ENCODE data around the gene CCNL1.

The CCNL1 gene

DNA sequence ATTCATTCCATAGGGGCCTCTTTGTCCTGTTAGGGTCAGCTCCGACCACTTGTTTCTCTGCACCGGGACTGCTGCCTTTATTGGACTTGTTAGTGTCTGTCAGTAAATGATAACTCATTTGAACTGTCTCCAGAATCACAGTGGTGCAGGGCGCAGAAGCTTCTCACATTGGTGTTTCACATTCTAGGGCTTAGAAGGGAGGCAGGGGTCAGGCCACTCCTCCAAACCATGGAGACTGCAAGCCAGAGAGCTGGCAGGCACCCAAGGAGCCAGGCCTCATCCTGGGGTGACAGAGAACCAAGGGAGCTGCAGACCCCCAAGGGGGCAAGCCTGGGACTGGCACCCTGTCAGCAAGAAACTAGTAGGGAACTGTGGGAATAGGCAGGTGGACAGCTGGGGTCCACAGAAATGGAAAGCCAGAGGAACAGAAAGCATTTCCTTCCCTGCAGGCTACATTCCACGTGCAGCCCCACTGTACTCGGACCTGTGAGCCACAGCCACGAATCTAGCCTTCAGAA lies 49.1 kb downstream of the CCNL1 start:
- Histone ChIP-seq H3K27ac (replicated peaks) (no peak overlapping the region), H3K4me3 (replicated peaks; ENCODE audit: insufficient read depth, low read length) (no peak overlapping the region), H3K27me3 (ENCODE audit: insufficient read depth, poor library complexity, severe bottlenecking) (no peaks in the 10 kb centered on the region)
- DNase-seq (ENCODE audit: low read depth in 1 of 2, low spot score in 1 of 2) = no peak
- TF ChIP-seq SPI1 (IDR thresholded peaks at IDR 0.05; ENCODE audit: borderline replicate concordance, low read depth) (no peak), POLR2AphosphoS5 (IDR thresholded peaks at IDR 0.05; ENCODE audit: low read depth) (no peak), GABPA (IDR thresholded peaks at IDR 0.05; ENCODE audit: low read depth) (no peak)
- TF ChIP-seq, protein P1, sequence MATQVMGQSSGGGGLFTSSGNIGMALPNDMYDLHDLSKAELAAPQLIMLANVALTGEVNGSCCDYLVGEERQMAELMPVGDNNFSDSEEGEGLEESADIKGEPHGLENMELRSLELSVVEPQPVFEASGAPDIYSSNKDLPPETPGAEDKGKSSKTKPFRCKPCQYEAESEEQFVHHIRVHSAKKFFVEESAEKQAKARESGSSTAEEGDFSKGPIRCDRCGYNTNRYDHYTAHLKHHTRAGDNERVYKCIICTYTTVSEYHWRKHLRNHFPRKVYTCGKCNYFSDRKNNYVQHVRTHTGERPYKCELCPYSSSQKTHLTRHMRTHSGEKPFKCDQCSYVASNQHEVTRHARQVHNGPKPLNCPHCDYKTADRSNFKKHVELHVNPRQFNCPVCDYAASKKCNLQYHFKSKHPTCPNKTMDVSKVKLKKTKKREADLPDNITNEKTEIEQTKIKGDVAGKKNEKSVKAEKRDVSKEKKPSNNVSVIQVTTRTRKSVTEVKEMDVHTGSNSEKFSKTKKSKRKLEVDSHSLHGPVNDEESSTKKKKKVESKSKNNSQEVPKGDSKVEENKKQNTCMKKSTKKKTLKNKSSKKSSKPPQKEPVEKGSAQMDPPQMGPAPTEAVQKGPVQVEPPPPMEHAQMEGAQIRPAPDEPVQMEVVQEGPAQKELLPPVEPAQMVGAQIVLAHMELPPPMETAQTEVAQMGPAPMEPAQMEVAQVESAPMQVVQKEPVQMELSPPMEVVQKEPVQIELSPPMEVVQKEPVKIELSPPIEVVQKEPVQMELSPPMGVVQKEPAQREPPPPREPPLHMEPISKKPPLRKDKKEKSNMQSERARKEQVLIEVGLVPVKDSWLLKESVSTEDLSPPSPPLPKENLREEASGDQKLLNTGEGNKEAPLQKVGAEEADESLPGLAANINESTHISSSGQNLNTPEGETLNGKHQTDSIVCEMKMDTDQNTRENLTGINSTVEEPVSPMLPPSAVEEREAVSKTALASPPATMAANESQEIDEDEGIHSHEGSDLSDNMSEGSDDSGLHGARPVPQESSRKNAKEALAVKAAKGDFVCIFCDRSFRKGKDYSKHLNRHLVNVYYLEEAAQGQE (IDR thresholded peaks at IDR 0.05; ENCODE audit: insufficient replicate concordance, low read depth) = no peak
- TF ChIP-seq, protein P2, sequence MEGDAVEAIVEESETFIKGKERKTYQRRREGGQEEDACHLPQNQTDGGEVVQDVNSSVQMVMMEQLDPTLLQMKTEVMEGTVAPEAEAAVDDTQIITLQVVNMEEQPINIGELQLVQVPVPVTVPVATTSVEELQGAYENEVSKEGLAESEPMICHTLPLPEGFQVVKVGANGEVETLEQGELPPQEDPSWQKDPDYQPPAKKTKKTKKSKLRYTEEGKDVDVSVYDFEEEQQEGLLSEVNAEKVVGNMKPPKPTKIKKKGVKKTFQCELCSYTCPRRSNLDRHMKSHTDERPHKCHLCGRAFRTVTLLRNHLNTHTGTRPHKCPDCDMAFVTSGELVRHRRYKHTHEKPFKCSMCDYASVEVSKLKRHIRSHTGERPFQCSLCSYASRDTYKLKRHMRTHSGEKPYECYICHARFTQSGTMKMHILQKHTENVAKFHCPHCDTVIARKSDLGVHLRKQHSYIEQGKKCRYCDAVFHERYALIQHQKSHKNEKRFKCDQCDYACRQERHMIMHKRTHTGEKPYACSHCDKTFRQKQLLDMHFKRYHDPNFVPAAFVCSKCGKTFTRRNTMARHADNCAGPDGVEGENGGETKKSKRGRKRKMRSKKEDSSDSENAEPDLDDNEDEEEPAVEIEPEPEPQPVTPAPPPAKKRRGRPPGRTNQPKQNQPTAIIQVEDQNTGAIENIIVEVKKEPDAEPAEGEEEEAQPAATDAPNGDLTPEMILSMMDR (IDR thresholded peaks at IDR 0.05; ENCODE audit: insufficient read depth, low read length) = no peak

- Histone ChIP-seq H3K27me3 (ENCODE audit: insufficient read depth, poor library complexity, severe bottlenecking) (no peaks in the 10 kb centered on the region), H3K27ac (replicated peaks) (no peak overlapping the region), H3K4me3 (replicated peaks; ENCODE audit: insufficient read depth, low read length) (no peak overlapping the region)
- no peak for DNase-seq (ENCODE audit: low read depth in 1 of 2, low spot score in 1 of 2)
- TF ChIP-seq, protein P2 (IDR thresholded peaks at IDR 0.05; ENCODE audit: insufficient read depth, low read length) = no peak
- TF ChIP-seq, protein P1 (IDR thresholded peaks at IDR 0.05; ENCODE audit: insufficient replicate concordance, low read depth) = no peak
- no peak for TF ChIP-seq SPI1 (IDR thresholded peaks at IDR 0.05; ENCODE audit: borderline replicate concordance, low read depth)
- TF ChIP-seq POLR2AphosphoS5 (IDR thresholded peaks at IDR 0.05; ENCODE audit: low read depth) = no peak
Measured at GRCh38 chr3:157109267-157110141, 50.4 kb downstream of the CCNL1 start.

DNA sequence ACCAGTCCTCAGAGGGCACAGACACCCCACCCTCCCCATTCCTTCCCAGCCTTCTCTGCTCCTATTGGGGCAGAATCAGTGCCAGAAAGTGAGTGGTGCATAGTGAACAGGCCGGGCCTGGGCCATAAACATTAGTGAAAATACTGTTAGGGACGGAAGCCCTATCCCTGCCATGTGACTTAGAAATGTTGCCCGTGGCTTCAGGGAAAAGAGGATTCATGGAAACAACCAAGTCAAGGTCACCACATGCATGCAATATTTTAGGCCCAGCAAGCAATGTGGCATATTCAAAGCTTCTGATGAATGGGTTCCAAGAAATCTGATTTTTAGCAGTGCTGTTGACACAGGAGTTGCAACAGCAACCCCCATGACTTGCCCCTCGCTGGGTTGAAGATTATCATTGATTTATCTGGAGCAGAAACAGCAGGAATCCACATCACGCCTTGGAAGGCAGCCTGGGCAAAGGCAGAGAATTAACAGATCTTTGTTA lies 52.3 kb downstream of the CCNL1 start:
- no peak for TF ChIP-seq GABPA (IDR thresholded peaks at IDR 0.05; ENCODE audit: low read depth)
- no peak for TF ChIP-seq POLR2AphosphoS5 (IDR thresholded peaks at IDR 0.05; ENCODE audit: low read depth)
- TF ChIP-seq, protein P1 (IDR thresholded peaks at IDR 0.05; ENCODE audit: insufficient replicate concordance, low read depth) = no peak
- TF ChIP-seq, protein P2 (IDR thresholded peaks at IDR 0.05; ENCODE audit: insufficient read depth, low read length) = no peak
- no peak for TF ChIP-seq SPI1 (IDR thresholded peaks at IDR 0.05; ENCODE audit: borderline replicate concordance, low read depth)
- Histone ChIP-seq H3K27me3 (ENCODE audit: insufficient read depth, poor library complexity, severe bottlenecking) (no peaks in the 10 kb centered on the region), H3K27ac (replicated peaks) (no peak overlapping the region), H3K4me3 (replicated peaks; ENCODE audit: insufficient read depth, low read length) (no peak overlapping the region)
- no peak for DNase-seq (ENCODE audit: low read depth in 1 of 2, low spot score in 1 of 2)
